ENCODE data around the gene AFP.

DNA sequence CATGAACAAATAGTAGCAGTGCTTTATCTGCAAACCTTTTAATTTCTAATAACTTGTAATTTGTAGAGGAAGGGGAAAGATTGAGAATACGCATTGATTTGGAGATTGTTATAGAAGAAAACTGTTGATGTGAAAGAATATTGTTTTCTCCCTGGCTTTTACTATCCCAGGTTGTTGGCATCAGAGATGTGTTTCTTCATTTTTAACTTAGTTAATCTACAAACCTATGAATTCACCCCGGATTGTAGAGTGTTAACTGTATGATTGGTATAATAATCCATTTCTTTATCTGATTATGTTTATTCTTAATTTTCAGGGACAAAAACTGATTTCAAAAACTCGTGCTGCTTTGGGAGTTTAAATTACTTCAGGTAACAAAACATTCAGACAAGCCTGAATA is 18.9 kb downstream of the AFP start:
- no peak for TF ChIP-seq POLR2A (IDR thresholded peaks at IDR 0.05)
- TF ChIP-seq, protein P1, sequence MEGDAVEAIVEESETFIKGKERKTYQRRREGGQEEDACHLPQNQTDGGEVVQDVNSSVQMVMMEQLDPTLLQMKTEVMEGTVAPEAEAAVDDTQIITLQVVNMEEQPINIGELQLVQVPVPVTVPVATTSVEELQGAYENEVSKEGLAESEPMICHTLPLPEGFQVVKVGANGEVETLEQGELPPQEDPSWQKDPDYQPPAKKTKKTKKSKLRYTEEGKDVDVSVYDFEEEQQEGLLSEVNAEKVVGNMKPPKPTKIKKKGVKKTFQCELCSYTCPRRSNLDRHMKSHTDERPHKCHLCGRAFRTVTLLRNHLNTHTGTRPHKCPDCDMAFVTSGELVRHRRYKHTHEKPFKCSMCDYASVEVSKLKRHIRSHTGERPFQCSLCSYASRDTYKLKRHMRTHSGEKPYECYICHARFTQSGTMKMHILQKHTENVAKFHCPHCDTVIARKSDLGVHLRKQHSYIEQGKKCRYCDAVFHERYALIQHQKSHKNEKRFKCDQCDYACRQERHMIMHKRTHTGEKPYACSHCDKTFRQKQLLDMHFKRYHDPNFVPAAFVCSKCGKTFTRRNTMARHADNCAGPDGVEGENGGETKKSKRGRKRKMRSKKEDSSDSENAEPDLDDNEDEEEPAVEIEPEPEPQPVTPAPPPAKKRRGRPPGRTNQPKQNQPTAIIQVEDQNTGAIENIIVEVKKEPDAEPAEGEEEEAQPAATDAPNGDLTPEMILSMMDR (IDR thresholded peaks at IDR 0.05): no peak
